Dermis blood vessel endothelial cell (primary cell): ENCODE data around the gene TEPSIN. TPM values are rescaled to one million over a fixed set of nuclear protein-coding genes. Genes with fewer than 3 reads are reported as not detected.

ENCODE experiments used
- DNase-seq: peaks from one replicate; pipeline ENCODE4 v3.0.0; 2010
- total RNA-seq: library from RNA; depleted of rRNA; stranded (reverse); fragments of >200 nt; gene quantifications from 2 replicates; pipeline ENCODE4 v1.2.3, GENCODE V29; 2014

Gene TEPSIN
- 12.1 and 24.5 TPM in 2 replicates for total RNA-seq

- DNase-seq = peak; percentile 99
Observed at GRCh38 chr17:81238815-81239713, at the start of gene TEPSIN, which contains the start of gene NDUFAF8. Gene TEPSIN (minus strand): TSS chr17:81239055. CDS start chr17:81239033, 22 bp downstream. Gene NDUFAF8 (plus strand): TSS chr17:81239318. CDS start chr17:81239364, 46 bp downstream.

GRCh38 chr17:81287741-81288430 is 49.0 kb upstream of the TEPSIN start:
- DNase-seq = no peak

GRCh38 chr17:81287152-81287551 is 48.3 kb upstream of the TEPSIN start:
- no peak for DNase-seq

GRCh38 chr17:81286491-81287145 is 47.8 kb upstream of the TEPSIN start:
- DNase-seq = no peak

GRCh38 chr17:81285894-81286293 is 47.0 kb upstream of the TEPSIN start:
- peak; percentile 38 for DNase-seq

GRCh38 chr17:81285179-81285878 is 46.5 kb upstream of the TEPSIN start:
- peak; percentile 80 for DNase-seq

- DNase-seq = no peak
Observed at GRCh38 chr17:81282876-81283275, 44.0 kb upstream of the TEPSIN start.

- no peak for DNase-seq
Observed at GRCh38 chr17:81282141-81282540, 43.3 kb upstream of the TEPSIN start.

- DNase-seq = no peak
Observed at GRCh38 chr17:81280571-81280970, 41.7 kb upstream of the TEPSIN start.

GRCh38 chr17:81279278-81280275 is 40.7 kb upstream of the TEPSIN start:
- no peak for DNase-seq

- no peak for DNase-seq
Observed at GRCh38 chr17:81278831-81279230, 40.0 kb upstream of the TEPSIN start.

- DNase-seq = no peak
Observed at GRCh38 chr17:81277946-81278693, 39.3 kb upstream of the TEPSIN start.

- no peak for DNase-seq
Observed at GRCh38 chr17:81277421-81277820, 38.6 kb upstream of the TEPSIN start.

- DNase-seq = no peak
Observed at GRCh38 chr17:81276781-81277180, 37.9 kb upstream of the TEPSIN start.

- no peak for DNase-seq
Observed at GRCh38 chr17:81274471-81274855, 35.6 kb upstream of the TEPSIN start.

GRCh38 chr17:81273698-81274470 is 35.0 kb upstream of the TEPSIN start:
- no peak for DNase-seq

- DNase-seq = no peak
Observed at GRCh38 chr17:81272616-81273015, 33.8 kb upstream of the TEPSIN start.

- DNase-seq = no peak
Observed at GRCh38 chr17:81271226-81271625, 32.4 kb upstream of the TEPSIN start.

- no peak for DNase-seq
Observed at GRCh38 chr17:81270279-81270678, 31.4 kb upstream of the TEPSIN start.
